ENCODE data around the gene KCTD13. TPM values are rescaled to one million over a fixed set of nuclear protein-coding genes. Genes with fewer than 3 reads are reported as not detected.

Gene KCTD13
- total RNA-seq, 1 experiment from 2014 or later, result 18.3 TPM

DNA sequence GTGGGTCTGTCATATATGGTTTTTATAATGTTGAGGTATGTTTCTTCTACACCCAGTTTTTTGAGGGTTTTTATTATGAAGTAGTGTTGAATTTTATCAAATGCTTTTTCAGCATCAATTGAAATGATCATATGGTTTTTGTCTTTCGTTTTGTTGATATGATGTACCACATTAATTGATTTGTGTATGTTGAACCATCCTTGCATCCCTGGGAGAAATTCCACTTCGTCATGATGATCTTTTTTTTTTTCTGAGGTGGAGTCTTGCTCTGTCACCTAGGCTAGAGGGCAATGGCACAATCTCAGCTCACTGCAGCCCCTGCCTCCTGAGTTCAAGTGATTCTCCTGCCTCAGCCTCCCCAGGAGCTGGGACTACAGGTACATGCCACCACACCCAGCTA is 21.9 kb upstream of the KCTD13 start:
- Histone ChIP-seq H3K14ac (ENCODE audit: insufficient read depth, low read length) (no peak overlapping the region), H3K23me2 (ENCODE audit: insufficient read length, low read depth, low read length, poor library complexity, severe bottlenecking) (no peaks in the 10 kb centered on the region), H3K9ac (ENCODE audit: extremely low read depth, insufficient read length, low read length) (no peak overlapping the region), H2AK5ac (ENCODE audit: insufficient read length, low read length) (no peak overlapping the region), H4K8ac (replicated peaks; ENCODE audit: insufficient read length, low read depth, low read length) (no peak overlapping the region), H3K4ac (ENCODE audit: low read depth, low read length) (no peak overlapping the region), H3K79me1 (ENCODE audit: insufficient read depth, low read depth, low read length, poor library complexity, severe bottlenecking) (no peaks in the 10 kb centered on the region), H3K18ac (ENCODE audit: insufficient read length, low read depth, low read length) (no peak overlapping the region), H4K5ac (ENCODE audit: insufficient read length, low read depth, low read length) (no peak overlapping the region), H4K91ac (ENCODE audit: insufficient read length, low read depth, low read length) (no peak overlapping the region), H3K4me1 (ENCODE audit: insufficient read depth, low read length) (peaks cover 4% of the 10 kb centered on the region; the same call in 1 of the 2 replicates), H3K79me2 (ENCODE audit: insufficient read depth, low read length) (no peaks in the 10 kb centered on the region), H3K27ac (ENCODE audit: insufficient read length, low read depth, low read length) (no peak overlapping the region), H2BK20ac (ENCODE audit: low read depth, low read length, poor library complexity, severe bottlenecking) (no peak overlapping the region), H2BK15ac (ENCODE audit: low read depth, low read length) (no peak overlapping the region), H2BK5ac (ENCODE audit: insufficient read length, low read length) (no peak overlapping the region), H3K4me2 (ENCODE audit: insufficient read depth, insufficient read length, low read length) (no peak overlapping the region), H3K27me3 (ENCODE audit: insufficient read depth, low read length) (no peaks in the 10 kb centered on the region), H3K23ac (ENCODE audit: insufficient read length, low read depth, low read length) (no peak overlapping the region), H3K56ac (ENCODE audit: insufficient read length, low read depth, low read length) (no peak overlapping the region), H2BK120ac (ENCODE audit: low read depth, low read length, poor library complexity, severe bottlenecking) (no peak overlapping the region), H3K9me3 (ENCODE audit: control insufficient read depth, low read depth, low read length) (no peaks in the 10 kb centered on the region), H2BK12ac (ENCODE audit: insufficient read length, low read depth, low read length) (no peak overlapping the region), H3T11ph (ENCODE audit: low read length) (no peak overlapping the region), H4K20me1 (ENCODE audit: control insufficient read depth, insufficient read depth, insufficient read length) (no peaks in the 10 kb centered on the region), H2AFZ (ENCODE audit: low read length) (no peak overlapping the region)
- Mint-ChIP-seq H3K27me3 (ENCODE audit: low read depth) (no peaks in the 10 kb centered on the region), H3K4me1 (peaks cover 16 to 19% of the 10 kb centered on the region in 2 experiments), H3K4me3 (no peak overlapping the region), H3K27ac (no peak overlapping the region), H3K9me3 (no peaks in the 10 kb centered on the region), H3K36me3 (ENCODE audit: insufficient read depth in 1 of 3, low read depth in 3 of 3) (no peaks in the 10 kb centered on the region)
- DNase-seq, result no peak
- TF ChIP-seq, protein P1, sequence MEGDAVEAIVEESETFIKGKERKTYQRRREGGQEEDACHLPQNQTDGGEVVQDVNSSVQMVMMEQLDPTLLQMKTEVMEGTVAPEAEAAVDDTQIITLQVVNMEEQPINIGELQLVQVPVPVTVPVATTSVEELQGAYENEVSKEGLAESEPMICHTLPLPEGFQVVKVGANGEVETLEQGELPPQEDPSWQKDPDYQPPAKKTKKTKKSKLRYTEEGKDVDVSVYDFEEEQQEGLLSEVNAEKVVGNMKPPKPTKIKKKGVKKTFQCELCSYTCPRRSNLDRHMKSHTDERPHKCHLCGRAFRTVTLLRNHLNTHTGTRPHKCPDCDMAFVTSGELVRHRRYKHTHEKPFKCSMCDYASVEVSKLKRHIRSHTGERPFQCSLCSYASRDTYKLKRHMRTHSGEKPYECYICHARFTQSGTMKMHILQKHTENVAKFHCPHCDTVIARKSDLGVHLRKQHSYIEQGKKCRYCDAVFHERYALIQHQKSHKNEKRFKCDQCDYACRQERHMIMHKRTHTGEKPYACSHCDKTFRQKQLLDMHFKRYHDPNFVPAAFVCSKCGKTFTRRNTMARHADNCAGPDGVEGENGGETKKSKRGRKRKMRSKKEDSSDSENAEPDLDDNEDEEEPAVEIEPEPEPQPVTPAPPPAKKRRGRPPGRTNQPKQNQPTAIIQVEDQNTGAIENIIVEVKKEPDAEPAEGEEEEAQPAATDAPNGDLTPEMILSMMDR (conservative IDR thresholded peaks at IDR 0.05), result no peak
- no CpG with 5 or more reads among the region's 2 CpGs for WGBS (ENCODE audit: extremely low coverage, insufficient read length, low lambda C conversion rate)

Data from H9 (cell line).